Measurements from ENCODE around the gene TRPV4. TPM values are rescaled to one million over a fixed set of nuclear protein-coding genes. Genes with fewer than 3 reads are reported as not detected.
A peak's percentile ranks its signal among the peaks of the same experiment; 100 is the strongest.

The TRPV4 gene
- total RNA-seq (2013; cell fraction: nucleolus; rRNA removed) = not detected in 2 replicates
- total RNA-seq (2014; rRNA removed) (not detected in 2 replicates), total RNA-seq (2014; rRNA removed; fragmentation: Illumina TruSeq; extraction: Trizol) (not detected in 2 replicates), total RNA-seq (2021) (0.08 TPM in 1 of 2 replicates, not detected in the other), polyA plus RNA-seq (2011; rRNA removed) (not detected in 2 replicates), polyA plus RNA-seq (2014; fragmentation: Illumina TruSeq; extraction: Trizol) (not detected in 2 replicates), polyA plus RNA-seq (2014; fragmentation: Nextera tagmentation; extraction: Ambion mirVana) (not detected), polyA plus RNA-seq (2014; rRNA removed) (not detected in 2 replicates), polyA plus RNA-seq (2016; fragmentation: Nextera tagmentation; extraction: Ambion mirVana) (not detected), polyA minus RNA-seq (2011; rRNA and poly(A)+ RNA removed) (not detected in 2 replicates), Bru-seq, nascent RNA (not detected), BruChase-seq, experiment 1, labeled RNA remaining after a 6-hour chase (percentile 2 among the genes with signal in this experiment), BruChase-seq, experiment 2, labeled RNA remaining after a 2-hour chase (not detected)
- polyA plus RNA-seq (2011; ENCODE audit: low read depth) = not detected
- polyA plus RNA-seq (2011; cell fraction: cytosol; rRNA removed) = not detected in 2 replicates
- not detected in 2 replicates for polyA plus RNA-seq (2011; cell fraction: nucleus; rRNA removed)
- not detected in 2 replicates for polyA plus RNA-seq (2012)
- not detected in 2 replicates for polyA minus RNA-seq (2011; cell fraction: cytosol; rRNA and poly(A)+ RNA removed)
- not detected in 2 replicates for polyA minus RNA-seq (2011; cell fraction: nucleus; rRNA and poly(A)+ RNA removed)
- long read RNA-seq, experiment 1 = 0 reads
- long read RNA-seq, experiment 2 = 0 reads

- Histone ChIP-seq H3K9me3 (replicated peaks; ENCODE audit: control insufficient read depth, insufficient read depth, low read length) (no peaks in the 10 kb centered on the region), H3K4me3 (no peak within 1 kb of the TSS), H3K79me2 (ENCODE audit: control insufficient read depth, insufficient read depth, low read length) (no peaks in the 10 kb centered on the region), H3K27me3 (replicated peaks in 1 of 2; ENCODE audit: control insufficient read depth in 2 of 2, insufficient read depth in 2 of 2, low read length in 1 of 2) (peaks cover 3 to 4% of the 10 kb centered on the region in 2 experiments), H4K20me1 (ENCODE audit: control insufficient read depth, insufficient read depth) (no peaks in the 10 kb centered on the region), H3K4me1 (ENCODE audit: control insufficient read depth, insufficient read depth, low read length) (no peaks in the 10 kb centered on the region), H2AFZ (ENCODE audit: control insufficient read depth, low read depth, low read length) (no peak within 1 kb of the TSS), H3K27ac (ENCODE audit: control insufficient read depth, insufficient read depth) (no peak within 1 kb of the TSS), H3K36me3 (ENCODE audit: control insufficient read depth in 2 of 2, insufficient read depth in 2 of 2, low read length in 1 of 2) (no peaks in the 10 kb centered on the region), H3K9ac (ENCODE audit: control insufficient read depth, insufficient read depth, low read length) (no peak within 1 kb of the TSS), H3K4me2 (ENCODE audit: control insufficient read depth, insufficient read depth) (no peak within 1 kb of the TSS)
- CTCF ChIA-PET = interaction anchor here (4.0 kb wide), 1 partner anchor 12 kb away, joined by 14 read pairs; no protein-coding TSS in a partner anchor
- DNase-seq (ENCODE audit: low read depth, low spot score) (no peak), FAIRE-seq (no peak), ATAC-seq (no peak)
- POLR2A ChIA-PET = no interaction called here
- WGBS (ENCODE audit: insufficient coverage, insufficient replicate concordance, low lambda C conversion rate, missing lambda C conversion rate) = 25% methylated on average over 55 of the region's 67 CpGs
- BruUV-seq (replicated peaks) = no TSS peak
- RAD21 ChIA-PET (ENCODE audit: unreplicated experiment) = no interaction called here
- in situ Hi-C loops (cut with MboI) = no loop called here
- TF ChIP-seq SUZ12 (IDR thresholded peaks at IDR 0.05; ENCODE audit: unreplicated experiment) (peak; percentile 9), STAT3 (IDR thresholded peaks at IDR 0.05; ENCODE audit: low read depth, low read length) (no peak)
- SMC1A ChIA-PET (ENCODE audit: uncharacterized antibody, unreplicated experiment) = no interaction called here
- intact Hi-C loops (cut with micrococcal nuclease; ENCODE audit: unreplicated experiment) = no loop called here
Observed at GRCh38 chr12:109833307-109834189, at the start of gene TRPV4. Gene TRPV4, minus strand, starts transcription at chr12:109833398. Its CDS starts 18,602 bp downstream, at chr12:109814796.

Measured in GM12878 (cell line).